Stimulated activated CD4-positive, alpha-beta T cell treated with anti-CD3 and anti-CD28 coated beads, Interleukin-15, amount 100 ng/mL, for 48 hours (primary cell): ENCODE data around the gene RHBDF2.
A peak's percentile ranks its signal among the peaks of the same experiment; 100 is the strongest.

ENCODE experiments used
- DNase-seq, 2 donors: peaks; one replicate each; pipeline ENCODE4 v3.0.0-alpha.2; 2020; ENCODE audit warnings: low read depth in 2 of 2

RHBDF2 gene

DNA sequence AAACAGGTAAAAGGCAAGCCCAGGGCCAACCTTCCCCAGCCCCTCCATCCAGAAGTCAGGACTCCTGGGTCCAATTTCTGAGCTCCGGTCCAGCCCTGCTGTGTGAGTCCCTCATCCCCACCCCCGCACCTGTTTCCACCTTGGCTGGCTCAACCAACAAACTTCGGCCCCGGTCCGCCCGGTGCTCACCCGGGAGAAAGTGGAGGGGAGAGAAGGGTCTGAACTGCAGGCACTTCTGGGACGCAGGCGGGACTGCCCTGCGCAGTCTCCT lies 541 bp downstream of the RHBDF2 start:
- no peak for DNase-seq

DNA sequence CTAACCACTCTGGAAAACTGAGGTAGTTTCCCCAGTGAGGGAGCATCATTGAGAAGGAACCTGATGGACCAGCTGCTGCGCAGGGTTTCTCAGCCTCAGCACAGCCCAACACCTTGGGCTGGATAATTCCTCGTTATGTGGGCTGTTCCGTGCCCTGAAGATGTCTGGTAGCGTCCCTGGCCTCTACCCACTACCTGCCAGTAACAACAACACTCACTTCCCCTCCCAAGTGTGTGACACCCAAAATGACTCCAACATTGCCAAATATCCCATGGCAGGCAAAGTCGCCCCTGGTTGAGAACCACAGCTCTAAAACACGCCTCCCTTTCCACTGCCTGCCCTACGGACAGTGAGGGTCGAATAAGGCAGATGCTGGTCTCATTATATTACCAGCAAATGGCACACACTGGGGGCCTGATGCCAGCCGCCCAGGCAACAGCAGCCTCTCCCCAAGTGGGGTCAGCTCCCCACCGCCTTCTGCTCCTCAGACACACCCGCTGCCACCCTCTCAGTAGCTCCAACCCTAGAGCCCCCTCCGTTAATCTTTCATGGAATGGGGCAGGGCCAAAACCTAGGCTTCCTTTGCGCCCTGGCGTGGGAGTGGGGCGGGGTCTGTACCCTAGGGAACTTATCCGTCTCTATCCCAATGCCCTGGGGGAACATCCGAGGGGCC lies 1.0 kb downstream of the RHBDF2 start:
- no peak for DNase-seq

GRCh38 chr17:76499267-76499667 lies 2.0 kb downstream of the RHBDF2 start:
- no peak for DNase-seq

- no peak for DNase-seq
Measured at GRCh38 chr17:76498876-76499251, 2.4 kb downstream of the RHBDF2 start.

DNA sequence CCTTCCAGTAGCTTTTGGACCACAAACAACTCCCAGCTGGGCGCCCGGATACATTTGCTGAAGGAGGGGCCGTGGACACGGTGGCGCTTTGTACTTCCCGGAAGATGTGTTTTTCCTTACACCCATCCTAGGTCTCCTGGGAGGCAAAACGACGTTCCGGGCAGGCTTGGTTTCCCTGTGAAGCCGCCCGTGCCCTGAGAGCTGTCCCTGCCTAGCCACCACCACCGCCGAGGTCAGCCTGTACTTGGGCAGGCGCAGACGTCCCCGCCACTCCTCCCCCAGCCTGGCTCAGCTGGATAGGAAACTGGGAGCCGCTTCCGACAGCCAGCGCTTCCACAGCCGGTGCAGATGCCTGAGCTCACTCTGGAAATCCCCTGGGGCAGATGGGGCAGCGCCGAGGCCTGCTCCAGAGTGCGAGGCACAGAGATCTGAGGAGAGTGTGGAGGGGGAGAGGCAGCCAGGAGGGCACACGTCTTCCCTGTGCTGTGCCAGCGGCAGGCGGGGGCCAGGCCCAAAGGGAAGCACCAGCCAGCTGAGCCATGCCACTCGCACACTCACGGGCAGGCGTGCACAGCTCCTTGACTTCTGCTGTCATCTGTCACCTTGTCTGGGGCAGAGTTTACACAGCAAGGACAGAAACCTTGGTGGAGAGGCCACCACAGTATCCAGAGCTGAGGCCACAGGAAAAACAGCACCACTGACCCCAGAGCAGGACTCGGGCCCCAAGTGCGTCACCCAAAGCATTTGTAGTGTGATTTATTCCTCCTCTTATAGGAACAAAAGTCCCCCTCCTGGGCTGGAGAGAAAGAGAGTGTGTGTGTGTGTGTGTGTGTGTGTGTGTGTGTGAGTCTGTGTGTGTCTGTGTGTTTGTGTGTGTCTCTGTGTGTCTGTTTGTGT lies 3.0 kb downstream of the RHBDF2 start:
- DNase-seq, result no peak

GRCh38 chr17:76497699-76497978 lies 3.6 kb downstream of the RHBDF2 start:
- no peak for DNase-seq

DNA sequence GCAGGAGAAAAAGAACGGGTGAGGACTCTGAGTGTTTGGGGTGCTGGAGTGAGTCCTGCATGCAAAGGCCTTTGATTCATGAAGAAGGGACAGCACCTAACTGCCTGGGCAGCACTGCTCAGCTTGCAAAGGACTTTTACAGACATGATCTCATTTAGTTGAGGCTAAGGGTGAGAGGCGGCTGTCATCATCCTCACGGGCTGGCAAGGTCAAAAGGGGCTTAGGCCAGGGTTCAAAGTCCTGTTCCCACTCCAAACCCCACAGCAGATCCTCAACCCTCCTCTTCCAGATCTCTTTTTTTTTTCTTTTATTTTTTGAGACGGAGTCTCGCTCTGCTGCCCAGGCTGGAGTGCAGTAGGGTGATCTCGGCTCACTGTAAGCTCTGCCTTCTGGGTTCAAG lies 4.8 kb downstream of the RHBDF2 start:
- no peak for DNase-seq

GRCh38 chr17:76495663-76496400 lies 5.4 kb downstream of the RHBDF2 start:
- DNase-seq, result no peak

GRCh38 chr17:76493505-76494167 lies 7.6 kb downstream of the RHBDF2 start:
- no peak for DNase-seq

DNA sequence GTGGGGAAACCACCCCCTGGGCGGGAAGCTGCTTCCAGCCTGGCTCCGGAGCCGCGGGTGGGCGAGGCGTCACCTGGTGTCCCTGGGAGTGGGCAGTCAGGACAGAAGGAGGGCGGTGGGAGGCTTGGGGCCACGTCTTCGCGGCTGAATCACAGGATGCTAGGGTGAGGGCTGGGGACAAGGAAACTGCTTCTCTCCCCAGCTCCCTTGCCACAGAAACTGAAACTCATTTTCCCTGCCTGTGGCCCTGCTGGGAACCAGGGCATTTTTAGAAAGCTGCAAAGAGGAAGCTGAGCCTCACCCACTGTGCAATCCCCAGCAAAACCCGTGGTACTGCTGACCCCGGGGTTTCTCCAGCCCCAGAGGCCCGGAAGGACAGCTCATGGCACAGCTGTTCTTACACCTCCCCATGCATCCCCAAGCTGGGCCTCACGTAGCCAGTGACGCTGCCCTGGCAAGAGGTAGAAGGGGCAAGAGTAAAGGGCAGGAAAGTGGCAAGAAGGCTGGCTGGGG lies 8.2 kb downstream of the RHBDF2 start:
- peak; percentile 22 to 45 for DNase-seq

- DNase-seq, result no peak
Measured at GRCh38 chr17:76492123-76492988, 8.9 kb downstream of the RHBDF2 start.

DNA sequence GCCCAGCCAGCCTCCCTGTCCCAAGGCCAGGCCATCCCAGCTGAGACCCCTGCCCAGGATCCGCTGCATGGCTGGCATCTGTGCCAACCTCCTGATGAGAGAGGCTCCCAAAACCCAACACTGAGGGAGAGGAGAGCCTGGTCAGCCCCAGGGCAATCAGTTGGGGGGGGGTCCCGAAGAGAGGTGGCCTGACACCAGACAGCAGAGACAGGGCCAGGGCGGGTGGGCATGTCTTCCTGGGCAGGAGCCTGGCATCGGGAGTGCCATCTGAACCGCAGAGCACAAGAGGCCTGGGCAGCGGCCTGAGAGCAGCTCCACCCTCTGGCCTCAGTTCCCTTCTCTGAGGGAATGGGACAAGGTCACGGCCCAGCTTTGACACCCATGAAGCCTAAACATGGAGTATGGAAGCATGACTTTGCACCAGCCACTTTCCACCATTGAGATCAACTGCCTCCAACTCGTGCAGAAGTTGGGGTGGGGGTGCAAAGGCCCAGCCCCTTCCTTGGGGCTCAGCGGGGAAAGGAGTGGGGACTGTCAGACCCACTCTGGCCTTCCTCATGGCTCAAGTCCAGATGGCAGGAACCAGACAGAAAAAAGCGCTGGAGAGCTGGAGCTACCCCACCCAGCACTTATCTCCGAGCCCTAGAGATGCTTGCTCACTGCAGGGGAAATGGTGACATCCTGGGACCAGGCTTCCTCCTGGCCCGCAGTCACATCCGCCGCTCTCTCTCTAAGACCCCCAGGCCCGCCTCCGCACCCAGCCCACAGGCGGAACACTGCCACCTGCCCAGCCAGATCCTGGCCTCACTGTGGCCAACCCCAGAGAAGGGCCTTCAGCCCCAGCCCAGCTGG lies 9.7 kb downstream of the RHBDF2 start:
- no peak for DNase-seq

DNA sequence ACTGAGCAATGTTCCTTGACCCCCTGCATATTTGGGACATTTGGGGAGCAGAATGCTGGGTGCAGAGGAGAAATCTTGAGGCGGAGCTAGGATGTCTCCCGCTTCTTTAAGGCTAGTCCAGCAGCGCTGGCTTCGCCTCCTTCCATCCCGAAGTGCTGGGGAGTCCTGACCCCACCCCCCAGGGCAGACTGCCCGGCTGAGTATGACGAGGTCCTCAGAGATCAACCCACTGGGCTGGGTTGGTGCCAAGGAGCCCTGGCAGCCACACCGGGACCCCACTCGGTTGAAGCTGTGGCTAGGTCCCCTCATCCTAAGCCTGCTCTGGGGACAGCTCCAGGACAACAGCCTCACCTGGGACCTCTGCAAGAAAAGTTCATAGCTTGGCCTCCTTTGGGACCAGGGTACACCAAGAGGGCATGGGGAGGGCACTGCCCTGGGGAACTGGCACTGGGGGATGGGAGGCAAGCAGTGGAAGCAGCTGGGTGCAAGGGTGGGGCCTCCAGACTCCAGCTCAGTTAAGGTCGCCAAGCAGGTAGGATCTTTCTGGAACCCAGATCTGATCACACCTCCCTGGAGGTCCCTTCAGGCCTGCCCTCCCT lies 11.0 kb downstream of the RHBDF2 start:
- no peak for DNase-seq

- no peak for DNase-seq
Measured at GRCh38 chr17:76487451-76488192, 13.6 kb downstream of the RHBDF2 start.

DNA sequence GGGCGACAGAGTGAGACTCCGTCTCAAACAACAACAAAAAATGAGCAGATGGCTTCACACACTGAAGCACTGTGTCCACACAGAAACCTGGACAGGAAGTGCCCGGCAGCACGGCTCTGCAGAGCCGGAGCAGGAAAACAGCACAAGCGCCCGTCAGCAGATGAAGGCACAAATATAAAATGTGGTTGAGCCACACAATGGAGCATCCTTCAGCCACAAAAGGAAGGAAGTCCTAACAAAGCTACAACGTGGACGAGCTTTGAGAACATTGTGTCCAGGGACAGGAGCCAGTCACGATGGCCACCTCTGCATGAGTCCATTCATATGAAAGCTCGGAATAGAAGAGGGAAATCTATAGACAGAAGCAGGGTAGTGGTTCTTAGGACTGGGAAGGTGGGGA lies 15.7 kb downstream of the RHBDF2 start:
- no peak for DNase-seq

DNA sequence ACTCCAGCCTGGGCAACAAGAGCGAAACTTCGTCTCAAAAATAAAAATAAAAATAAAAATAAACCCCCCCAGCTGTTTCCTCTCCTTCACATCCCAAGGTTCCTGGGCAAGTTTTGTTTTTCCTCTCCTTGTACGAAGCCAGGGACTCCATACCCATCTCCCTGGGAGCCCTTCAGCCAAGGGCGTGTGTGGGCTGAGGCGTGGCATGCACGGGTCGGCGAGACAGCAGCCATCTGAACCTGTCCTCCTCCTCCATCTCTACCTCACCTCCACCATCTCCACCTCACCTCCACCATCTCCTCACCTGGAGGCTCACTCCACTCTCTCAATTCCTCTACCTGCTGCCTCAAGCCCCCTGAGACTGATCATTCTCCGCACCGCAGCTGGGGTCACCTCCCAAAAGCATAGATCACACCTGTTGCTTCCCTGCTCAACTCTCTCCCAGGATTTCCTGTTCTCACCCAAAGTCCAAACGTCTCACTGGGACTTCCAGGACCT lies 16.9 kb downstream of the RHBDF2 start:
- DNase-seq, result no peak

GRCh38 chr17:76481071-76481655 lies 20.1 kb downstream of the RHBDF2 start:
- no peak for DNase-seq

DNA sequence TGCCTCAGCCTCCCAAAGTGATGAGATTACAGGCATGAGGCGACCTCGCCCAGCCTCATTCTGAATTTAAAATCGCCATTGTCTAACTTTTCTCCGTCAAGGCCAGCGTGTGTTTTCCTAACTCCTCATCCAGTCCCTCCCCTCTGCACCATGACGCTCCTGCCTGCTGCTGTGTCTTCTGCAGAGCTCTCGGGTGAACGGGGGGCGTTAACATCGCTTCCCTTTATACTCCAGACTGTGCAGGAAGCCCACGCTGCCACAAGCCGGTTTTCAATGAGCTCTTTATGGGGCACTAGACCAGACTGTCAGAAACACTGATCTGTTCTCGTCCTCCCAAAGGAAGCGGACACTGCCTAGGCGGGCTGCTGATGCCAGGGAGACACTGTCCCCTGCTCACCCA lies 20.6 kb downstream of the RHBDF2 start:
- DNase-seq, result no peak
